ENCODE data around the gene RIBC1.

Gene RIBC1

DNA sequence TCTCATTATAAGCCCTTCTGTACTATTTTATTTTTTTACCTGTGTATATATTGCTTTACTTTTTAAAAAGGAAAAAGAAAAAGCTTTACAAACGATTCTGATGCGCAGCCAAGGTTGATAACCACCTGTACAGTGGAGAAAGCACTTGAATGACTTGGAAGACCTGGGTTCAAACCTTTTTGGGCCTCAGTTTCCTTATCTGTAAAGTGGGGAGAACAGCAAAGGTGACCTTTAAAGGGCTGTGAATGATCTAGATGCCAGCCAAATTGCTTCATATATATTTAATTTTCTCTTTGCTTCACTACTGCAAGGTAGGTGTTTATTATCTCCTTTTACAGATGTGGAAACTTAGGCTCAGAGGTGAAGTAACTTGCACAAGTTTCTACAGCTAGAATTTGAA lies 45.2 kb upstream of the RIBC1 start:
- no peaks in the 10 kb centered on the region for H3K4me1 ChIP-seq
- H3K9me3 ChIP-seq (ENCODE audit: control insufficient read depth, low read length) = no peaks in the 10 kb centered on the region
- no peaks in the 10 kb centered on the region for H3K36me3 ChIP-seq (ENCODE audit: control insufficient read depth, insufficient read depth, low read length)
- no peak overlapping the region for H3K4me3 ChIP-seq (ENCODE audit: low read depth, low read length)
- H2AFZ ChIP-seq = no peak overlapping the region
- TF ChIP-seq, protein P1, sequence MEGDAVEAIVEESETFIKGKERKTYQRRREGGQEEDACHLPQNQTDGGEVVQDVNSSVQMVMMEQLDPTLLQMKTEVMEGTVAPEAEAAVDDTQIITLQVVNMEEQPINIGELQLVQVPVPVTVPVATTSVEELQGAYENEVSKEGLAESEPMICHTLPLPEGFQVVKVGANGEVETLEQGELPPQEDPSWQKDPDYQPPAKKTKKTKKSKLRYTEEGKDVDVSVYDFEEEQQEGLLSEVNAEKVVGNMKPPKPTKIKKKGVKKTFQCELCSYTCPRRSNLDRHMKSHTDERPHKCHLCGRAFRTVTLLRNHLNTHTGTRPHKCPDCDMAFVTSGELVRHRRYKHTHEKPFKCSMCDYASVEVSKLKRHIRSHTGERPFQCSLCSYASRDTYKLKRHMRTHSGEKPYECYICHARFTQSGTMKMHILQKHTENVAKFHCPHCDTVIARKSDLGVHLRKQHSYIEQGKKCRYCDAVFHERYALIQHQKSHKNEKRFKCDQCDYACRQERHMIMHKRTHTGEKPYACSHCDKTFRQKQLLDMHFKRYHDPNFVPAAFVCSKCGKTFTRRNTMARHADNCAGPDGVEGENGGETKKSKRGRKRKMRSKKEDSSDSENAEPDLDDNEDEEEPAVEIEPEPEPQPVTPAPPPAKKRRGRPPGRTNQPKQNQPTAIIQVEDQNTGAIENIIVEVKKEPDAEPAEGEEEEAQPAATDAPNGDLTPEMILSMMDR (IDR thresholded peaks at IDR 0.05) = no peak
- no peak overlapping the region for H3K27ac ChIP-seq
- H3K4me2 ChIP-seq (ENCODE audit: low read length) = no peak overlapping the region
- no peaks in the 10 kb centered on the region for H3K79me2 ChIP-seq
- no peaks in the 10 kb centered on the region for H3K27me3 ChIP-seq (ENCODE audit: control insufficient read depth, insufficient read depth, low read length)
- no peak overlapping the region for H3K9ac ChIP-seq

DNA sequence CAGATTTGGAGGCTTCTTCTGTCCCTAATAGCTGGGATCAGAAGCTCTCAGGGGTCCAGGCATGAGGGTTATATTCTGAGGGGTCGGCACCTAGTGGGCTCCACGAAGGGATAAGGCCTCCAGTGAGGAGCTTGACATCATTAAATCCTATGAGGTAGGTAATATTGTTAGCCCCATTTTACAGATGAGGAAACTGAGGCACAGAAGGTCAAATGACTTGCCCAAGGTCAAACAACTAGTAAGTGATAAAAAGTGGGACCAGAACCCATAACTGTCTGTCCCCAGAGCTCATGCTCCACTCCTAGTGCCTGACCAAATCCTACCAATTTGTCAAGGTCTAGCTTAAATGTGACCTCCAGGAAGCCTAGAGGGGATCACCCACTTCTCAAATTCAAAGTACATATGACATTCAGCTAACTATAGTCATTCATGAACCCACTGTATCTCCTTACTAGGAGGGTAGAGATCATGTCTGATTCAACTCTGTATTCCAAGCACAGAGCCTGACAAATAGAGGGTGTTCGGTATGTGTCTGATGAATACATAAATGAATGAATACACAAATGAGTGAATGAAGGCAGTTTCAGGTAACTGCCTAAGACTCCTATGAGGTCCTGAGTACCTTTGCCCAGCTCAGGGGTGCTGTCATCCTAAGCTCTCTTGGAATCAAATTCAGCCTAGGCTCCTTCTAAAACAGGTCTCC lies 43.5 kb upstream of the RIBC1 start:
- H3K36me3 ChIP-seq (ENCODE audit: control insufficient read depth, insufficient read depth, low read length) = no peaks in the 10 kb centered on the region

DNA sequence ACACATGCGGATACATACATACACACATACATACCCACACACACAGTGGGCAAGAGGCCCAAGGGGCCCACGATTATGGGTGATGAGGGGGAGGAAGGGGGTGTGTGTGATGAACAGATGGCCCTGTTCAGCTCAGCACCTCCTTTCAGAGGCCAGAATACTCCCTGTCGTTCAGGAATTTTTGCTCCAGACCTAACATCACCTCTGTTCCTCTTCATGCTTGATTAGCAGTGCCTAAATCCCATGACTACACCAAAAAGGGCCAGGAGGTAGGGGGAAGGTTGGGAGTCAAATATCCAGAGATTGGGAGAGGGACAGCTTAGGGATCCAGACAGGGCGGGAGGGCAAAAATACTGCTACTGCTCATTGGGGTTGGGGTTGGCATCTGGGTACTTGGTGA lies 42.9 kb upstream of the RIBC1 start:
- Histone ChIP-seq H3K9me3 (ENCODE audit: control insufficient read depth, low read length) (no peaks in the 10 kb centered on the region), H3K4me1 (no peaks in the 10 kb centered on the region), H3K4me3 (ENCODE audit: low read depth, low read length) (no peak overlapping the region), H3K27me3 (ENCODE audit: control insufficient read depth, insufficient read depth, low read length) (no peaks in the 10 kb centered on the region), H2AFZ (no peak overlapping the region), H3K4me2 (ENCODE audit: low read length) (no peak overlapping the region), H3K9ac (no peak overlapping the region), H3K36me3 (ENCODE audit: control insufficient read depth, insufficient read depth, low read length) (no peaks in the 10 kb centered on the region), H3K79me2 (no peaks in the 10 kb centered on the region), H3K27ac (no peak overlapping the region)
- TF ChIP-seq, protein P1 (IDR thresholded peaks at IDR 0.05) = no peak

More for the DNA sequence above, 43.5 kb upstream of the RIBC1 start:
- Histone ChIP-seq H3K4me2 (ENCODE audit: low read length) (no peak overlapping the region), H3K4me3 (ENCODE audit: low read depth, low read length) (no peak overlapping the region), H3K27ac (no peak overlapping the region), H3K79me2 (no peaks in the 10 kb centered on the region), H3K4me1 (no peaks in the 10 kb centered on the region), H3K9me3 (ENCODE audit: control insufficient read depth, low read length) (no peaks in the 10 kb centered on the region), H3K9ac (no peak overlapping the region), H2AFZ (no peak overlapping the region), H3K27me3 (ENCODE audit: control insufficient read depth, insufficient read depth, low read length) (no peaks in the 10 kb centered on the region)
- TF ChIP-seq, protein P1 (IDR thresholded peaks at IDR 0.05) = no peak

DNA sequence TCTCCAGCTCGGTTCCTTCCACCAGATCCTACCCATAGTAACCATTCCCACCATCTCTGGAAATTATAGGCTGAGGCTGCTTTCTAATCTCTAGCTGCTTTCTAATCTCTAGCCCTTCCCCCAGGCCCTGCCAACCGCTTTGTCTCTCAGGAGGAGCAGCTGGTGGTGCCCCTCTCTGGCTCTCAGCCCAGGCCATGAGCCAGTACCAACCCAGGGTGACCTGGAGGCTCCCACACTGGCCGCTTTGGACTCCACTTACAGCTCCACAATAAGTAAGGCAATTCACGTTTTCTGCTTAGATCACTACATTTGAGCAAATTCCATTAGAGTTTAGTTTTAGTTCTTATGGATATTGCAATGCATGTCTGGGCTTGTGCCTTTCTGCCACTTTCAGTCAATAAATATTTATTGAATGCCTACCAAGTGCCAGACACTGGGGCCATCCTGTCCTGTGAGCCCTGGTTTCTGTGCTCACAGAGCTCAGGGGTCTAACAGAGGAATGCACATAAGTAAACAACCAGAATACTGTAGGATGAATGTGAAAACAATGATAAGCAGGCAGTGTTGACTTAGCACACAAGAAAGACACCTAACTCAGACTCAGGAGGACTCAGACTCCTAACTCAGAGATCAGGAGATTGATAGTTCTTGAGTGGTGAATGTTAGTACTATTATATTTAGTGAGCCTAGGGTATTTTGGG lies 39.1 kb upstream of the RIBC1 start:
- H3K9me3 ChIP-seq (ENCODE audit: control insufficient read depth, low read length) = no peaks in the 10 kb centered on the region
- H3K36me3 ChIP-seq (ENCODE audit: control insufficient read depth, insufficient read depth, low read length) = no peaks in the 10 kb centered on the region
- H3K79me2 ChIP-seq = no peaks in the 10 kb centered on the region
- H3K4me3 ChIP-seq (ENCODE audit: low read depth, low read length) = no peak overlapping the region
- no peaks in the 10 kb centered on the region for H3K4me1 ChIP-seq
- TF ChIP-seq, protein P1 (IDR thresholded peaks at IDR 0.05) = no peak
- no peak overlapping the region for H3K27ac ChIP-seq
- no peak overlapping the region for H2AFZ ChIP-seq
- H3K9ac ChIP-seq = no peak overlapping the region
- no peak overlapping the region for H3K4me2 ChIP-seq (ENCODE audit: low read length)
- no peaks in the 10 kb centered on the region for H3K27me3 ChIP-seq (ENCODE audit: control insufficient read depth, insufficient read depth, low read length)
